H1 (cell line): ENCODE results near the gene COL19A1. TPM values are rescaled to one million over a fixed set of nuclear protein-coding genes. Genes with fewer than 3 reads are reported as not detected.

Experiments used
- CTCF ChIA-PET: fragments of 300-600 bp; sonication (Branson Sonifier 250); formaldehyde crosslinking; loops from one replicate; lab custom pipeline; 2021; ENCODE audit not compliant: partially characterized antibody; lab: Charles Lee
- POLR2A ChIA-PET: fragments of 300-600 bp; sonication (Branson Sonifier 250); formaldehyde crosslinking; loops from one replicate; lab custom pipeline; 2021; ENCODE audit warnings: inconsistent platforms; ENCODE audit not compliant: partially characterized antibody; lab: Charles Lee
- DNase-seq, 2 experiments: peaks; one replicate each; pipeline versions ENCODE4 v3.0.0 to v3.0.0-alpha.2; 2010 to 2022; ENCODE audit warnings: low spot score in 2 of 2, low read depth in 1 of 2, mixed read lengths in 1 of 2
- FAIRE-seq: peaks from 2 replicates; lab custom pipeline; 2011; peaks lifted over from hg19 to GRCh38; lab: Jason Lieb, UNC
- H2AFZ ChIP-seq: 2 replicates; pipeline ENCODE4 v1.8.1; 2012; ENCODE audit warnings: low read length, inconsistent platforms
- H2AK5ac ChIP-seq: 2 replicates; pipeline ENCODE4 v1.6.1; 2013; ENCODE audit warnings: low read depth, low read length
- H2BK120ac ChIP-seq: replicated peaks from 2 replicates; pipeline ENCODE3; 2013; ENCODE audit warnings: low read depth, low read length, inconsistent platforms
- H2BK12ac ChIP-seq: 2 replicates; pipeline ENCODE4 v1.6.1; 2013; ENCODE audit warnings: low read depth, low read length
- H2BK15ac ChIP-seq: 2 replicates; pipeline ENCODE4 v1.6.1; 2013; ENCODE audit warnings: low read length
- H2BK20ac ChIP-seq: 2 replicates; pipeline ENCODE4 v1.6.1; 2013; ENCODE audit warnings: low read length
- H2BK5ac ChIP-seq: 2 replicates; pipeline ENCODE4 v1.6.1; 2013; ENCODE audit warnings: low read depth, low read length
- H3K14ac ChIP-seq: 2 replicates; pipeline ENCODE4 v1.6.1; 2013; ENCODE audit warnings: inconsistent platforms; ENCODE audit not compliant: insufficient read length
- H3K18ac ChIP-seq: 2 replicates; pipeline ENCODE4 v1.6.1; 2013; ENCODE audit warnings: low read length; ENCODE audit errors: extremely low read depth
- H3K23ac ChIP-seq: 2 replicates; pipeline ENCODE4 v1.6.1; 2013; ENCODE audit warnings: inconsistent platforms; ENCODE audit not compliant: insufficient read length
- H3K23me2 ChIP-seq: 2 replicates; pipeline ENCODE4 v1.6.1; 2013; ENCODE audit warnings: low read depth, low read length
- H3K27ac ChIP-seq: 2 replicates; pipeline ENCODE4 v1.6.1; 2011; ENCODE audit warnings: low read depth, low read length, inconsistent platforms
- H3K27me3 ChIP-seq, 4 experiments: replicated peaks in 1 of 4; 1 replicate in 1 of 4; 2 replicates in 3 of 4; pipeline versions ENCODE4 v1.6.1 to v1.8.1; 2011 to 2013; ENCODE audit warnings: low read length in 3 of 4, mild to moderate bottlenecking in 3 of 4, inconsistent platforms in 2 of 4, mixed read lengths in 2 of 4, moderate library complexity in 1 of 4; ENCODE audit not compliant: control insufficient read depth in 3 of 4, insufficient read depth in 3 of 4; ENCODE audit errors: extremely low read depth in 1 of 4
- H3K36me3 ChIP-seq, 4 experiments: 2 replicates each; pipeline versions ENCODE4 v1.6.1 to v1.8.1; 2011 to 2013; ENCODE audit warnings: mild to moderate bottlenecking in 4 of 4, low read length in 3 of 4, moderate library complexity in 2 of 4, control low read depth in 1 of 4, inconsistent platforms in 1 of 4; ENCODE audit not compliant: insufficient read depth in 4 of 4, control insufficient read depth in 2 of 4
- H3K4ac ChIP-seq: replicated peaks from 2 replicates; pipeline ENCODE3; 2013; ENCODE audit warnings: low read length, low read depth, mixed read lengths, inconsistent platforms; ENCODE audit not compliant: insufficient read length
- H3K4me1 ChIP-seq, 4 experiments: replicated peaks in 1 of 4; 1 replicate in 1 of 4; 2 replicates in 3 of 4; pipeline versions ENCODE4 v1.6.1 to v1.8.1; 2011 to 2013; ENCODE audit warnings: low read length in 3 of 4, inconsistent platforms in 2 of 4, mixed read lengths in 1 of 4; ENCODE audit not compliant: insufficient read depth in 4 of 4, control insufficient read depth in 3 of 4
- H3K4me2 ChIP-seq, 2 experiments: 2 replicates each; pipeline versions ENCODE4 v1.6.1 to v1.8.1; 2011 to 2013; ENCODE audit warnings: low read depth in 2 of 2, low read length in 2 of 2, control low read depth in 1 of 2, inconsistent platforms in 1 of 2, mild to moderate bottlenecking in 1 of 2; ENCODE audit not compliant: insufficient read depth in 1 of 2
- H3K4me3 ChIP-seq, 4 experiments: fragments of 200-600, 300-600 bp in 1 of 4; sonication (generic), shearing (Covaris generic), sonication (Bioruptor Twin) in 1 of 4; 2 replicates each; pipeline versions ENCODE4 v1.5.1 to v1.8.1; 2011 to 2016; ENCODE audit warnings: low read length in 4 of 4, low read depth in 3 of 4, control low read depth in 2 of 4, inconsistent platforms in 2 of 4, mild to moderate bottlenecking in 2 of 4, mixed read lengths in 1 of 4, moderate library complexity in 1 of 4; ENCODE audit not compliant: insufficient read depth in 2 of 4; ENCODE audit errors: extremely low read depth in 1 of 4
- H3K56ac ChIP-seq: replicated peaks from 2 replicates; pipeline ENCODE3; 2013; ENCODE audit warnings: low read depth, mild to moderate bottlenecking, mixed read lengths, low read length, inconsistent platforms; ENCODE audit not compliant: insufficient read length
- H3K79me1 ChIP-seq: 2 replicates; pipeline ENCODE4 v1.6.1; 2013; ENCODE audit warnings: low read depth, low read length, control low read depth
- H3K79me2 ChIP-seq, 2 experiments: 2 replicates each; pipeline versions ENCODE4 v1.6.1 to v1.8.1; 2012 to 2013; ENCODE audit warnings: low read length in 2 of 2, mild to moderate bottlenecking in 2 of 2, inconsistent platforms in 1 of 2; ENCODE audit not compliant: insufficient read depth in 2 of 2, control insufficient read depth in 1 of 2
- H3K9ac ChIP-seq, 4 experiments: replicated peaks in 1 of 4; 1 replicate in 1 of 4; 2 replicates in 3 of 4; pipeline versions ENCODE4 v1.6.1 to v1.8.1; 2011 to 2013; ENCODE audit warnings: low read depth in 3 of 4, low read length in 3 of 4, control low read depth in 2 of 4, mild to moderate bottlenecking in 2 of 4, moderate library complexity in 2 of 4, inconsistent platforms in 1 of 4; ENCODE audit errors: extremely low read depth in 1 of 4
- H3K9me3 ChIP-seq, 2 experiments: 2 replicates each; pipeline versions ENCODE4 v1.6.1 to v1.8.1; 2012 to 2013; ENCODE audit warnings: mild to moderate bottlenecking in 2 of 2, moderate library complexity in 2 of 2, control low read depth in 1 of 2, inconsistent platforms in 1 of 2, low read depth in 1 of 2, low read length in 1 of 2, mixed read lengths in 1 of 2; ENCODE audit not compliant: insufficient read depth in 2 of 2
- H4K20me1 ChIP-seq, 2 experiments: replicated peaks in 1 of 2; 2 replicates each; pipeline versions ENCODE3 to v1.8.1; 2011 to 2013; ENCODE audit warnings: inconsistent platforms in 2 of 2, low read length in 2 of 2, mild to moderate bottlenecking in 1 of 2; ENCODE audit not compliant: insufficient read depth in 2 of 2, control insufficient read depth in 1 of 2
- H4K5ac ChIP-seq: 2 replicates; pipeline ENCODE4 v1.6.1; 2013; ENCODE audit warnings: low read length, low read depth, mixed read lengths, inconsistent platforms; ENCODE audit not compliant: insufficient read length
- H4K8ac ChIP-seq: 2 replicates; pipeline ENCODE4 v1.8.0; 2013; ENCODE audit warnings: mild to moderate bottlenecking, moderate library complexity, low read length, inconsistent platforms; ENCODE audit not compliant: insufficient read depth; ENCODE audit errors: extremely low read depth
- H4K91ac ChIP-seq: replicated peaks from 2 replicates; pipeline ENCODE3; 2013; ENCODE audit warnings: low read length, mixed read lengths, inconsistent platforms; ENCODE audit not compliant: insufficient read length
- CREB1 ChIP-seq: IDR thresholded peaks from 2 replicates; pipeline ENCODE4 v1.6.1; 2012; ENCODE audit warnings: inconsistent platforms
- JUN ChIP-seq: IDR thresholded peaks from 2 replicates; pipeline ENCODE4 v1.6.1; 2011; ENCODE audit warnings: low read depth, mild to moderate bottlenecking, improper control_type of control experiment, low read length
- KDM4A ChIP-seq: IDR thresholded peaks from one replicate; pipeline ENCODE4 v1.7.1; 2012; ENCODE audit warnings: low read depth, mild to moderate bottlenecking, moderate library complexity, low read length, inconsistent platforms; ENCODE audit not compliant: severe bottlenecking
- NANOG ChIP-seq: IDR thresholded peaks from 2 replicates; pipeline ENCODE4 v1.6.1; 2011; ENCODE audit warnings: low read length, low read depth, mild to moderate bottlenecking, inconsistent platforms; ENCODE audit not compliant: insufficient read depth, poor library complexity, severe bottlenecking
- WGBS, 2 experiments: shearing (Covaris generic) in 1 of 2; methylation state at CpG; one replicate each; pipeline versions ENCODE4 v1.1.6 to v1.1.7; 2013 to 2015; ENCODE audit warnings: low lambda C conversion rate in 2 of 2, mixed read lengths in 2 of 2, inconsistent platforms in 1 of 2, low coverage in 1 of 2, missing lambda C conversion rate in 1 of 2; ENCODE audit not compliant: insufficient replicate concordance in 2 of 2, insufficient coverage in 1 of 2, insufficient read length in 1 of 2; ENCODE audit errors: extremely low coverage in 1 of 2, missing lambda C conversion rate in 1 of 2; 5-methylcytosine and 5-hydroxymethylcytosine counted together
- polyA plus RNA-seq, 7 experiments: library from polyadenylated mRNA; depleted of rRNA in 3 of 7; stranded (reverse) in 5 of 7; unstranded in 2 of 7; fragments of >200 nt in 5 of 7; fragments of 200-250 nt in 2 of 7; gene quantifications; 1 replicate in 5 of 7; 2 replicates in 1 of 7; 4 replicates in 1 of 7; pipeline versions ENCODE4 v1.2.1 to v1.2.3, GENCODE V29; 2011 to 2013; ENCODE audit warnings: missing spikeins in 2 of 7, mixed read lengths in 2 of 7
- total RNA-seq: library from RNA; stranded (reverse); fragmentation: NEBNext Ultra II Directional; extraction: Animal tissue kit (Norgen Biotek cat#: 25700); gene quantifications from 2 replicates; pipeline ENCODE4 v1.2.1, GENCODE V29; 2021

The COL19A1 gene
- total and polyA plus RNA-seq, 2 of the 8 experiments (the other 6 are each of a cell fraction or from before 2014, with no cell fraction given): not detected

DNA sequence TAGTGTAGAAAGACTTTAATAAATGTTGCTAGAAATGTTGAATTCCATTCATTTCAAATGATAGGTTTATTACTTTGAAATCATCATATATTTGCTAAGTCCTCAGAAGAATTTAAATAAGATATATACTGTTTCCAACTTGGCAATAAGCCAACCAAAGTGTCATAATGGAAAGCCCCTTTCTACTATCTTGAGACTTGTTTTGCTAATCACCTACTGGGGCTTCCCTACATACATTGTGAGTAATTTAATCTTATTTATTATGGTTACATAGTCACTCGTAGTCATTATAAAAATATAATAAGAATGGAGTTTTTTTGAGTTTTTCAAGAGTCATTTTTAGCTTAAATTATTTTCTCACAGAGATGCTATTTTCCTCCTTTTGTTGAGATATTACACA is 20.7 kb downstream of the COL19A1 start:
- DNase-seq (no peak), FAIRE-seq (no peak)
- Histone ChIP-seq H3K18ac (no peak overlapping the region), H4K91ac (no peak overlapping the region), H3K4me2 (no peak overlapping the region), H2BK12ac (no peak overlapping the region), H2BK5ac (no peak overlapping the region), H4K8ac (no peak overlapping the region), H3K27ac (no peak overlapping the region), H4K20me1 (no peaks in the 10 kb centered on the region), H3K79me1 (no peaks in the 10 kb centered on the region), H3K4me1 (no peaks in the 10 kb centered on the region), H3K9ac (no peak overlapping the region), H3K23me2 (no peaks in the 10 kb centered on the region), H2AK5ac (no peak overlapping the region), H3K4ac (no peak overlapping the region), H2BK20ac (no peak overlapping the region), H3K23ac (no peak overlapping the region), H3K4me3 (no peak overlapping the region), H3K79me2 (no peaks in the 10 kb centered on the region), H3K27me3 (no peaks in the 10 kb centered on the region), H2BK15ac (no peak overlapping the region), H3K56ac (no peak overlapping the region), H3K9me3 (no peaks in the 10 kb centered on the region), H2BK120ac (no peak overlapping the region), H4K5ac (no peak overlapping the region), H2AFZ (no peak overlapping the region), H3K14ac (no peak overlapping the region), H3K36me3 (no peaks in the 10 kb centered on the region)
- ChIA-PET POLR2A (no interaction called here), CTCF (interaction anchor here (0.6 kb wide), 1 partner anchor 209 kb away, joined by 4 read pairs; no protein-coding TSS in a partner anchor)
- WGBS, 2 experiments: 92% methylated on average over 1 of the region's 1 CpG; no CpG with 5 or more reads in 1 of the 2 experiments
- no peak for TF ChIP-seq NANOG
- no peak for TF ChIP-seq KDM4A
- no peak for TF ChIP-seq JUN
- no peak for TF ChIP-seq CREB1
